RWPE2 (cell line): ENCODE results near the gene NADK2.

Source experiments
- ATAC-seq: fragments of 200-7000 bp; cut with Tn5 transposase; 3 replicates; pipeline ENCODE4 v1.9.1; 2021; ENCODE audit warnings: low read depth
- DNase-seq: peaks from one replicate; pipeline ENCODE4 v3.0.0-alpha.2; 2020; ENCODE audit warnings: low spot score
- H3K27ac ChIP-seq: fragments of 450-650 bp; 2 replicates; pipeline ENCODE4 v1.5.1; 2017; ENCODE audit warnings: mild to moderate bottlenecking; ENCODE audit not compliant: poor library complexity, severe bottlenecking
- H3K27me3 ChIP-seq: fragments of 250-450 bp; sonication (Bioruptor Pico); 2 replicates; pipeline ENCODE4 v1.5.1; 2021; ENCODE audit warnings: mild to moderate bottlenecking, moderate library complexity; ENCODE audit not compliant: insufficient read depth, poor library complexity, severe bottlenecking
- H3K36me3 ChIP-seq: fragments of 250-450 bp; sonication (Bioruptor Pico); 2 replicates; pipeline ENCODE4 v1.5.1; 2020; ENCODE audit warnings: low read depth, mild to moderate bottlenecking, moderate library complexity
- H3K4me1 ChIP-seq: fragments of 250-450 bp; sonication (Bioruptor Pico); 2 replicates; pipeline ENCODE4 v1.5.1; 2021; ENCODE audit warnings: mild to moderate bottlenecking, moderate library complexity; ENCODE audit not compliant: insufficient read depth, poor library complexity, severe bottlenecking
- H3K4me3 ChIP-seq: fragments of 250-450 bp; sonication (Bioruptor Pico); 2 replicates; pipeline ENCODE4 v1.5.1; 2021; ENCODE audit warnings: mild to moderate bottlenecking, moderate library complexity; ENCODE audit not compliant: severe bottlenecking
- H3K9me3 ChIP-seq: fragments of 250-450 bp; sonication (Bioruptor Pico); 2 replicates; pipeline ENCODE4 v1.5.1; 2021; ENCODE audit warnings: mild to moderate bottlenecking, moderate library complexity; ENCODE audit not compliant: severe bottlenecking
- CTCF ChIP-seq: fragments of 450-650 bp; IDR thresholded peaks from one replicate; pipeline ENCODE4 v1.5.1; 2017; ENCODE audit warnings: mild to moderate bottlenecking, moderate library complexity; ENCODE audit not compliant: poor library complexity, severe bottlenecking

NADK2 gene

GRCh38 chr5:36246036-36246800, 4.5 kb upstream of the NADK2 start:
- no peak for DNase-seq
- no peak overlapping the region for H3K27ac ChIP-seq
- no peaks in the 10 kb centered on the region for H3K27me3 ChIP-seq
- no peak overlapping the region for H3K4me3 ChIP-seq
- H3K9me3 ChIP-seq, result no peaks in the 10 kb centered on the region
- TF ChIP-seq CTCF, result no peak
- H3K4me1 ChIP-seq, result no peaks in the 10 kb centered on the region
- no peaks in the 10 kb centered on the region for H3K36me3 ChIP-seq
- ATAC-seq, result no peak

GRCh38 chr5:36244076-36244475, 2.4 kb upstream of the NADK2 start:
- no peak for ATAC-seq
- Histone ChIP-seq H3K27me3 (no peaks in the 10 kb centered on the region), H3K27ac (no peak overlapping the region), H3K36me3 (no peaks in the 10 kb centered on the region), H3K4me1 (peaks cover 12% of the 10 kb centered on the region), H3K9me3 (no peaks in the 10 kb centered on the region), H3K4me3 (no peak overlapping the region)
- no peak for TF ChIP-seq CTCF
- no peak for DNase-seq

- ATAC-seq, result no peak
- no peaks in the 10 kb centered on the region for H3K36me3 ChIP-seq
- H3K4me3 ChIP-seq, result no peak overlapping the region
- no peak for DNase-seq
- peaks cover 17% of the 10 kb centered on the region for H3K4me1 ChIP-seq
- no peaks in the 10 kb centered on the region for H3K9me3 ChIP-seq
- no peak overlapping the region for H3K27ac ChIP-seq
- H3K27me3 ChIP-seq, result no peaks in the 10 kb centered on the region
- no peak for TF ChIP-seq CTCF
These were observed 1.9 kb upstream of the NADK2 start for GRCh38 chr5:36243653-36244052.

- TF ChIP-seq CTCF, result no peak
- no peak for DNase-seq
- H3K4me3 ChIP-seq, result peak overlapping the region; percentile 51
- H3K27ac ChIP-seq, result peak overlapping the region; percentile 69
- H3K9me3 ChIP-seq, result no peaks in the 10 kb centered on the region
- no peak for ATAC-seq
- no peaks in the 10 kb centered on the region for H3K27me3 ChIP-seq
- peaks cover 20% of the 10 kb centered on the region for H3K4me1 ChIP-seq
- no peaks in the 10 kb centered on the region for H3K36me3 ChIP-seq
These were observed 1.1 kb upstream of the NADK2 start for GRCh38 chr5:36242534-36243485.
